GM19324 (cell line): ENCODE data around the gene ZNF878.

Source experiments
- ATAC-seq: cut with Tn5 transposase; IDR thresholded peaks from one replicate; pipeline ENCODE4 v1.9.1; 2021; ENCODE audit warnings: mild to moderate bottlenecking, moderate library complexity; ENCODE audit not compliant: unreplicated experiment, low FRiP score

The ZNF878 gene

GRCh38 chr19:12035220-12036172 is 17.3 kb downstream of the ZNF878 start, which contains the start of gene ZNF433:
Gene ZNF433, minus strand, starts transcription at chr19:12035679. Its CDS starts 140 bp downstream, at chr19:12035539.
- ATAC-seq, result no peak

DNA sequence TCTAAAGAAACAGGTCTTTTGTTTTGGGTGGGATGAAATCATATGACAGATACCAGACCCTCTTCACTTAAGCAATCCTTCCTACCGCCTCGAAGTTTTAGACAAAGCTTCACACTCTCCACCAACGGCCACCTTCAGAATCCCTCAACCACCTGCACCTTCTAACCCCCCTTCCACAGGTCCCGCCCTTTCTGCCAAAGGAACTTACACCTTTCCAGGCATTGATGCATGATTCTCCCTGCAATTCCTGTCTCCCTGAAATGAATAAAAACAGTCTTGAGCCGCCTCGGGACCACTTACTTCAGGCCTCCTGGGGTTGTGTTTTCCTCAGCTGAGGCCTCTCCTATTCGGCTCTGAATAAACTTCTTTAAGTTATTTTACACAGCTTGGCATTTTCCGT is 18.1 kb downstream of the ZNF878 start:
- ATAC-seq, result no peak

GRCh38 chr19:12034198-12034597 is 18.6 kb downstream of the ZNF878 start:
- ATAC-seq, result no peak

GRCh38 chr19:12015753-12016116 is 37.0 kb downstream of the ZNF878 start:
- no peak for ATAC-seq

DNA sequence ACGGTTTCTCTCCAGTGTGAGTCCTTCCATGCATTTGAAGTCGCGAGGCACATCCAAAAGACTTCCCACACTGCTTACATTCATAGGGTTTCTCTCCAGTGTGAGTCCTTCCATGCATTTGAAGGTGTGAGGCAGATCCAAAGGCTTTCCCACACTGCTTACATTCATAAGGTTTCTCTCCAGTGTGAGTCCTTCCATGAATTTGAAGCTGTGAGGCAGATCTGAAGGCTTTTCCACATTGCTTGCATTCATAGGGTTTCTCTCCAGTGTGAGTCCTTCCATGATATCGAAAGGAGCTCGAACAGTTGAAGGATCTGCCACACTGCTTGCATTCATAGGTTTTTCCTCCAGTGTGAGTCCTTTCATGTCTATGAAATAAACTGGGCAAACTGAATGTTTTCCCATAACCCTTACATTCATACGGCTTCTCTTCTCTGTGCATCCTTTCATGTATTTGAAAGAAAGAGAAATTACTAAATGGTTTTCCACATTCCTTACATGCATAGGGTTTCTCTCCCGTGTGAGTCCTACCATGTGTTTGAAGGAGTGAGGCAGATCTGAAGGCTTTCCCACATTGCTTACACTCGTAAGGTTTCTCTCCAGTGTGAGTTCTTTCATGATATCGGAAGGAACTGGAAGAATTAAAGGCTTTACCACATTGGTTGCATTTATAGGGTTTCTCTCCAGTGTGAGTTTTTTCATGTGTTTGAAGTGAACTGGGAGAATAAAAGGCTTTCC is 37.6 kb downstream of the ZNF878 start:
- ATAC-seq, result no peak

- no peak for ATAC-seq
Observed at GRCh38 chr19:12000152-12000981, 52.4 kb downstream of the ZNF878 start.

- no peak for ATAC-seq
Observed at GRCh38 chr19:11995174-11995573, 57.6 kb downstream of the ZNF878 start.
